Measurements from ENCODE around the gene LRRTM4. TPM values are rescaled to one million over a fixed set of nuclear protein-coding genes. Genes with fewer than 3 reads are reported as not detected.

LRRTM4 gene
- total RNA-seq, 1 experiment from 2014 or later, result 0.13 TPM

DNA sequence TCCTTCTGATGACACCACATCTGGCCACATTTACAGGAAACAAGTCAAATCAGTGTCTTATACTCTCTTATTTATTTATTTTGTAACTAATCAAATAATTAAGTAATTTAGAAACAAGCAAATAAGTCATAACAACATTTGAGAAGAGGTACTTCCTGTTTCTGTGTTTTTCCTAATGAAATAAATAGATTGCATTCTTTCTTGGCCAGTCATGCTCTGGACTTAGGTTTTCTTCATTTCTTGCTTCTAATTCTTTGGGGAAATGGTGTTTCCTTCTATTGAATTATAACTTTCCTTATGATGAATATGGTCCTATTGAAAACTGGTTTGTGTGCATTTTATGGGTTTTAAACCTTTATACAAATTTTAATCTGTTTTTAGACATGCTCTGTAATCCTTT, 546.4 kb downstream of the LRRTM4 start:
- TF ChIP-seq, protein P1, sequence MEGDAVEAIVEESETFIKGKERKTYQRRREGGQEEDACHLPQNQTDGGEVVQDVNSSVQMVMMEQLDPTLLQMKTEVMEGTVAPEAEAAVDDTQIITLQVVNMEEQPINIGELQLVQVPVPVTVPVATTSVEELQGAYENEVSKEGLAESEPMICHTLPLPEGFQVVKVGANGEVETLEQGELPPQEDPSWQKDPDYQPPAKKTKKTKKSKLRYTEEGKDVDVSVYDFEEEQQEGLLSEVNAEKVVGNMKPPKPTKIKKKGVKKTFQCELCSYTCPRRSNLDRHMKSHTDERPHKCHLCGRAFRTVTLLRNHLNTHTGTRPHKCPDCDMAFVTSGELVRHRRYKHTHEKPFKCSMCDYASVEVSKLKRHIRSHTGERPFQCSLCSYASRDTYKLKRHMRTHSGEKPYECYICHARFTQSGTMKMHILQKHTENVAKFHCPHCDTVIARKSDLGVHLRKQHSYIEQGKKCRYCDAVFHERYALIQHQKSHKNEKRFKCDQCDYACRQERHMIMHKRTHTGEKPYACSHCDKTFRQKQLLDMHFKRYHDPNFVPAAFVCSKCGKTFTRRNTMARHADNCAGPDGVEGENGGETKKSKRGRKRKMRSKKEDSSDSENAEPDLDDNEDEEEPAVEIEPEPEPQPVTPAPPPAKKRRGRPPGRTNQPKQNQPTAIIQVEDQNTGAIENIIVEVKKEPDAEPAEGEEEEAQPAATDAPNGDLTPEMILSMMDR (conservative IDR thresholded peaks at IDR 0.05; ENCODE audit: low read depth, low read length), result no peak
- TF ChIP-seq EZH2 (IDR thresholded peaks at IDR 0.05; ENCODE audit: borderline replicate concordance, low read depth, low read length, poor library complexity, severe bottlenecking), result no peak
- intact Hi-C loops (cut with micrococcal nuclease; ENCODE audit: unreplicated experiment), result no loop called here
- POLR2A ChIA-PET (ENCODE audit: low non-redundant PET), result no interaction called here
- Histone ChIP-seq H3K4me1 (ENCODE audit: insufficient read depth, low read length, poor library complexity, severe bottlenecking) (no peaks in the 10 kb centered on the region), H3K9me3 (ENCODE audit: low read depth, low read length, poor library complexity, severe bottlenecking) (no peaks in the 10 kb centered on the region), H3K27me3 (replicated peaks; ENCODE audit: insufficient read depth, low read depth, low read length, poor library complexity) (no peaks in the 10 kb centered on the region), H3K27ac (ENCODE audit: low read depth, low read length, poor library complexity, severe bottlenecking) (no peak overlapping the region), H3K4me3 (ENCODE audit: low read depth, low read length, poor library complexity, severe bottlenecking) (no peak overlapping the region), H3K36me3 (ENCODE audit: insufficient read depth, low read length, poor library complexity, severe bottlenecking) (no peaks in the 10 kb centered on the region)
- CTCF ChIA-PET, result no interaction called here
- no TSS peak for BruUV-seq (replicated peaks)
- DNase-seq (ENCODE audit: low spot score), result no peak

DNA sequence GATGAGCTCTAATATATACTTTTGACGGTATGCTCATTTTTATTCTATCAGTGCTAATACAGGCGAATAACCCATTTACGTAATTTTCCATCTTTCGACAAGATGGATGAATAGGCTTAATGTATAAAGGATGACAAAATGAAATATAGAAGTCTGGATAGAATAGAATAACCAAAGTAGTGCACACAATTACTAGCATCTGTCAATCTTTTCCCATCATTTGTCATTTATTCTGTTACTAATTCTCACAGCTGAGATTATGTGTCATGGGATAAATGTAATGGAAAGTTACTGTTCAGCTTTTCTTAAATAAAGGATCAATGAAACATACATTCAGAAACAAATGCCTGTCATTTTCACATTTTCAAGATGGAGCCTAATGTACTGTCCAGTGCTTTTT, 548.6 kb downstream of the LRRTM4 start:
- Histone ChIP-seq H3K27me3 (replicated peaks; ENCODE audit: insufficient read depth, low read depth, low read length, poor library complexity) (no peaks in the 10 kb centered on the region), H3K27ac (ENCODE audit: low read depth, low read length, poor library complexity, severe bottlenecking) (no peak overlapping the region), H3K4me1 (ENCODE audit: insufficient read depth, low read length, poor library complexity, severe bottlenecking) (no peaks in the 10 kb centered on the region), H3K36me3 (ENCODE audit: insufficient read depth, low read length, poor library complexity, severe bottlenecking) (no peaks in the 10 kb centered on the region), H3K9me3 (ENCODE audit: low read depth, low read length, poor library complexity, severe bottlenecking) (no peaks in the 10 kb centered on the region), H3K4me3 (ENCODE audit: low read depth, low read length, poor library complexity, severe bottlenecking) (no peak overlapping the region)
- intact Hi-C loops (cut with micrococcal nuclease; ENCODE audit: unreplicated experiment), result no loop called here
- no TSS peak for BruUV-seq (replicated peaks)
- CTCF ChIA-PET, result no interaction called here
- DNase-seq (ENCODE audit: low spot score), result no peak
- POLR2A ChIA-PET (ENCODE audit: low non-redundant PET), result no interaction called here
- TF ChIP-seq, protein P1 (conservative IDR thresholded peaks at IDR 0.05; ENCODE audit: low read depth, low read length), result no peak
- TF ChIP-seq EZH2 (IDR thresholded peaks at IDR 0.05; ENCODE audit: borderline replicate concordance, low read depth, low read length, poor library complexity, severe bottlenecking), result no peak

GRCh38 chr2:76965772-76966171, 556.4 kb downstream of the LRRTM4 start:
- H3K4me1 ChIP-seq (ENCODE audit: insufficient read depth, low read length, poor library complexity, severe bottlenecking), result no peaks in the 10 kb centered on the region
- no TSS peak for BruUV-seq (replicated peaks)
- POLR2A ChIA-PET (ENCODE audit: low non-redundant PET), result no interaction called here
- intact Hi-C loops (cut with micrococcal nuclease; ENCODE audit: unreplicated experiment), result no loop called here
- no peak for DNase-seq (ENCODE audit: low spot score)
- H3K27ac ChIP-seq (ENCODE audit: low read depth, low read length, poor library complexity, severe bottlenecking), result no peak overlapping the region
- CTCF ChIA-PET, result no interaction called here
- no peaks in the 10 kb centered on the region for H3K9me3 ChIP-seq (ENCODE audit: low read depth, low read length, poor library complexity, severe bottlenecking)
- H3K36me3 ChIP-seq (ENCODE audit: insufficient read depth, low read length, poor library complexity, severe bottlenecking), result no peaks in the 10 kb centered on the region
- no peak overlapping the region for H3K4me3 ChIP-seq (ENCODE audit: low read depth, low read length, poor library complexity, severe bottlenecking)
- TF ChIP-seq, protein P1 (conservative IDR thresholded peaks at IDR 0.05; ENCODE audit: low read depth, low read length), result no peak
- no peak for TF ChIP-seq EZH2 (IDR thresholded peaks at IDR 0.05; ENCODE audit: borderline replicate concordance, low read depth, low read length, poor library complexity, severe bottlenecking)
- H3K27me3 ChIP-seq (replicated peaks; ENCODE audit: insufficient read depth, low read depth, low read length, poor library complexity), result no peaks in the 10 kb centered on the region

All from A673 (cell line).